Measurements from ENCODE around the gene ZMYND8. TPM values are rescaled to one million over a fixed set of nuclear protein-coding genes. Genes with fewer than 3 reads are reported as not detected.

Gene ZMYND8
- total RNA-seq, 2 experiments from 2014 or later: 33.0 to 34.3 TPM

DNA sequence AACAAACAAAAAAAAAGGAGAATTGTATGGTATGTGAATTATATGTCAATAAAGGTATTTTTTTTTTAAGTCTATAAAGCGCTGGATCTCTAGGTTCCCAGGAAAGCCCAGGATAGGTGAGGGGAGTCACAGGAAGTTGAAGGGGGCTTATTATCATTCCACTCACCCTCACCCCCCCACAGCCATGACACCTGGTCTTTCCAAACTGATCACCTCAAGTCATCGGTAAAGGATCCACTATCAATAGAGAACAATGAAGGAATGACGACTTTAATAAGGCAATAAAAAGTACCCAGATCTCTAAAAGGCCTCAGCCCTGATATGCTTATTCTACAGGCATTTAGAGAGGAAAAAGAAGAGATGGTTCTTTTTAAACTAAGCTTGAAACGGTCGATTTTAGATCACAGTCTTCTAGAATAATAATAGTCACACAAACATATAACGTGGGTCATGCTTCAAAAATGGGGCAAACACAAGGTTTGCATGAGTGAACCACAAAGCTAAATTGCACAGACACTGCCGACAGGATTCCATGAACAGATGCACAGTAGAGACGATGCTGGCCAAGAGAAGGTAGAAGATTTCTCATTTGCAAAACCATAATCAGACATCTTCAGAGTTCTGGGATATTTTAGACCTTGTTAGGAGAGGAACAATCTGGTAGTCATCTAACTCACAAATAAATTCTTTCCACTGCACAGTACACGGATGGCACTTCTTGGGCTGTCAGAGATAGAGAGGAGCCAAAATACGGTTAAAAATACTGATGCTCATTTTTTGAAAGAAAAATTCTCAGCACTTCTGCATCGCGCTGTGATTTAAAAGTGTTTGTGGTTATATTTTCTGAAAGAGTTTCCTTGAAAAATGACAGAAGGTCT, 21.0 kb downstream of the ZMYND8 start:
- Histone ChIP-seq H3K27me3 (ENCODE audit: control insufficient read depth in 1 of 2, insufficient read depth in 2 of 2, low read length in 2 of 2) (no peaks in the 10 kb centered on the region), H3K4me1 (ENCODE audit: insufficient read depth, low read length) (peaks cover 21% of the 10 kb centered on the region), H3K36me3 (ENCODE audit: insufficient read depth, low read length) (peaks cover 51% of the 10 kb centered on the region), H3K4me3 (ENCODE audit: low read length) (no peak overlapping the region), H3K27ac (ENCODE audit: low read depth in 1 of 2, low read length in 2 of 2) (no peak overlapping the region), H3K9me3 (ENCODE audit: control insufficient read depth in 1 of 2, insufficient read depth in 1 of 2, low read length in 2 of 2) (no peaks in the 10 kb centered on the region)
- peak overlapping the region; percentile 24 for H3K27ac Mint-ChIP-seq
- no peak for DNase-seq
- H3K36me3 Mint-ChIP-seq (ENCODE audit: low read depth): peaks cover 80% of the 10 kb centered on the region
- TF ChIP-seq, protein P1, sequence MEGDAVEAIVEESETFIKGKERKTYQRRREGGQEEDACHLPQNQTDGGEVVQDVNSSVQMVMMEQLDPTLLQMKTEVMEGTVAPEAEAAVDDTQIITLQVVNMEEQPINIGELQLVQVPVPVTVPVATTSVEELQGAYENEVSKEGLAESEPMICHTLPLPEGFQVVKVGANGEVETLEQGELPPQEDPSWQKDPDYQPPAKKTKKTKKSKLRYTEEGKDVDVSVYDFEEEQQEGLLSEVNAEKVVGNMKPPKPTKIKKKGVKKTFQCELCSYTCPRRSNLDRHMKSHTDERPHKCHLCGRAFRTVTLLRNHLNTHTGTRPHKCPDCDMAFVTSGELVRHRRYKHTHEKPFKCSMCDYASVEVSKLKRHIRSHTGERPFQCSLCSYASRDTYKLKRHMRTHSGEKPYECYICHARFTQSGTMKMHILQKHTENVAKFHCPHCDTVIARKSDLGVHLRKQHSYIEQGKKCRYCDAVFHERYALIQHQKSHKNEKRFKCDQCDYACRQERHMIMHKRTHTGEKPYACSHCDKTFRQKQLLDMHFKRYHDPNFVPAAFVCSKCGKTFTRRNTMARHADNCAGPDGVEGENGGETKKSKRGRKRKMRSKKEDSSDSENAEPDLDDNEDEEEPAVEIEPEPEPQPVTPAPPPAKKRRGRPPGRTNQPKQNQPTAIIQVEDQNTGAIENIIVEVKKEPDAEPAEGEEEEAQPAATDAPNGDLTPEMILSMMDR (IDR thresholded peaks at IDR 0.05): no peak
- no peaks in the 10 kb centered on the region for H3K9me3 Mint-ChIP-seq
- no peaks in the 10 kb centered on the region for H3K27me3 Mint-ChIP-seq
- peaks cover 66% of the 10 kb centered on the region for H3K4me1 Mint-ChIP-seq (ENCODE audit: low read depth)
- ATAC-seq (ENCODE audit: poor library complexity): no peak
- no peak overlapping the region for H3K4me3 Mint-ChIP-seq
- intact Hi-C loops (cut with DNase I, micrococcal nuclease): no loop called here
- ChIA-PET CTCF (no interaction called here), POLR2A (no interaction called here)

DNA sequence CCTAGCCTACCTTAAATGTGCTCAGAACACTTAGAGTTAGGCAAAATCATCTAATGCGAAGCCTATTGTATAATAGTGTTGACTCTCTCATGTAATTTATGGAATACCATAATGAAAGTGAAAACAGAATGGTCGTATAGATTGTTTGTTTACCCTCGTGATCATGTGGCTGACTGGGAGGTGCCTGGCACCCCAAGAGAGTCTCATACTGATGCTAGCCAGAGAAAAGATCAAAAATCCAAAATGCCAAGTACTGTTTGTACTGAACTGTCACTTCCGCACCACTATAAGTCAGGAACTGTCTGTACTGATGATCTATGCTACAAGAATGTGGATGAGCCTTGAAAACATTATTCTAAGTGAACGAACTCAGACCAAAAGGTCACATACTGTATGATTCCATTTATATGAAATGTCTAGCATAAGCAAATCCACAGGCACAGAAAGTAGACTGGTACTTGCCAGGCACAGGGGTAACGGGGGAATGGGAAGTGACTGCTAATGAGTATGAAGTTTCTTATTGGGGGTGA, 22.4 kb downstream of the ZMYND8 start:
- peak; percentile 70 for ATAC-seq (ENCODE audit: poor library complexity)
- Mint-ChIP-seq H3K27ac (peak overlapping the region; percentile 46), H3K4me1 (ENCODE audit: low read depth) (peaks cover 69% of the 10 kb centered on the region), H3K4me3 (no peak overlapping the region), H3K9me3 (no peaks in the 10 kb centered on the region), H3K36me3 (ENCODE audit: low read depth) (peaks cover 77% of the 10 kb centered on the region), H3K27me3 (no peaks in the 10 kb centered on the region)
- no peak overlapping the region for H3K27ac ChIP-seq (ENCODE audit: low read depth in 1 of 2, low read length in 2 of 2)
- POLR2A ChIA-PET: no interaction called here
- H3K27me3 ChIP-seq (ENCODE audit: control insufficient read depth in 1 of 2, insufficient read depth in 2 of 2, low read length in 2 of 2): no peaks in the 10 kb centered on the region
- TF ChIP-seq, protein P1 (IDR thresholded peaks at IDR 0.05): no peak
- CTCF ChIA-PET: interaction anchor here (0.7 to 1.8 kb wide), 2 partner anchors 30 to 50 kb away, joined by 4 to 7 read pairs; no protein-coding TSS in a partner anchor
- no peak overlapping the region for H3K4me3 ChIP-seq (ENCODE audit: low read length)
- H3K9me3 ChIP-seq (ENCODE audit: control insufficient read depth in 1 of 2, insufficient read depth in 1 of 2, low read length in 2 of 2): no peaks in the 10 kb centered on the region
- peak in 1 of 14 experiments; percentile 21 for DNase-seq
- H3K4me1 ChIP-seq (ENCODE audit: insufficient read depth, low read length): peaks cover 16% of the 10 kb centered on the region
- H3K36me3 ChIP-seq (ENCODE audit: insufficient read depth, low read length): peaks cover 48% of the 10 kb centered on the region
- intact Hi-C loops (cut with DNase I, micrococcal nuclease): no loop called here

DNA sequence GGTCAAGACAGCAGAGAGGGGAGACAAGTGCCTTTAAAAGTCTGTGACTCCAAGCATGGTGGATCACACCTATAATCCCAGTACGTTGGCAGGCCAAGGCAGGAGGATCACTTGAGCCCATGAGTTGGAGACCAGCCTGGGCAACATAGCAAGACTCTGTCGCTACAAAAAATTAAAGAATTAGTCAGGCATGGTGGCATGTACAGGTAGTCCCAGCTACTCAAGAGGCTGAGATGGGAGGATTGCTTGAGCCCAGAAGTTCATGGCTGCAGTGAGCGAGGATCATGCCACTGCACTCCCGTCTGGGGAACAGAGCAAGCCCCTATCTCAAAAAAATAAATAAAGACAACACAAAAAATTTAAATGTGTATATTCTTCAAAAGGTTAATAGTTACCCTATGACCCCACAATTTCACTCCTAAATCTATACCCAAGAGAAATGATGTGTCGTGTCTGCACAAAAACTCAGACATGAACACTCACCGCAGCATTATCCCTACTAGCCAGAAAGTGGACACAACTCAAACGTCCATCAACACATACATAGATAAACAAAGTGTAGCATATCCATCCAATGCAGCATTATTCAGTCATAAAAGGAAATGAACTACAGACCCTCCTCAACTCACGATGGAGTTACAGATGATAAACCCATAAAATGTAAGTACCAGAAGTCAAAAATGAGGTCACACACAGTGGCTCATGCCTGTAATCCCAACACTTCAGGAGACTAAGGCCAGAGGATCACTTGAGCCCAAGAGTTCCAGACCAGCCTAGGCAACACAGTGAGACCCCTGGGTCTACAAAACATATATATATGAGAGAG, 23.9 kb downstream of the ZMYND8 start:
- Mint-ChIP-seq H3K9me3 (no peaks in the 10 kb centered on the region), H3K27me3 (no peaks in the 10 kb centered on the region), H3K36me3 (ENCODE audit: low read depth) (peaks cover 75% of the 10 kb centered on the region), H3K4me3 (no peak overlapping the region), H3K4me1 (ENCODE audit: low read depth) (peaks cover 73% of the 10 kb centered on the region), H3K27ac (peak overlapping the region; percentile 25)
- TF ChIP-seq, protein P1 (IDR thresholded peaks at IDR 0.05): no peak
- H3K27me3 ChIP-seq (ENCODE audit: control insufficient read depth in 1 of 2, insufficient read depth in 2 of 2, low read length in 2 of 2): no peaks in the 10 kb centered on the region
- ATAC-seq (ENCODE audit: poor library complexity): no peak
- no peak overlapping the region for H3K27ac ChIP-seq (ENCODE audit: low read depth in 1 of 2, low read length in 2 of 2)
- H3K9me3 ChIP-seq (ENCODE audit: control insufficient read depth in 1 of 2, insufficient read depth in 1 of 2, low read length in 2 of 2): no peaks in the 10 kb centered on the region
- intact Hi-C loops (cut with DNase I, micrococcal nuclease): no loop called here
- peaks cover 37% of the 10 kb centered on the region for H3K36me3 ChIP-seq (ENCODE audit: insufficient read depth, low read length)
- CTCF ChIA-PET: interaction anchor here (1.8 kb wide), 1 partner anchor 51 kb away, joined by 7 read pairs; no protein-coding TSS in a partner anchor
- H3K4me1 ChIP-seq (ENCODE audit: insufficient read depth, low read length): peaks cover 18% of the 10 kb centered on the region
- no peak for DNase-seq
- POLR2A ChIA-PET: interaction anchor here (0.6 kb wide), 1 partner anchor 204 kb away, joined by 4 read pairs; no protein-coding TSS in a partner anchor
- H3K4me3 ChIP-seq (ENCODE audit: low read length): no peak overlapping the region
